ENCODE measurements around the gene C19orf33. TPM values are rescaled to one million over a fixed set of nuclear protein-coding genes. Genes with fewer than 3 reads are reported as not detected.

C19orf33 gene
- total RNA-seq, 6 experiments from 2014 or later = 1.8 TPM; not detected in 5

- Histone ChIP-seq H3K4me3 (peak within 1 kb of the TSS; percentile 63 to 75 (median 64)), H3K27ac (peak within 1 kb of the TSS; percentile 58 to 66 (median 62)), H3K4me1 (peaks cover 0 to 8% (median 0%) of the 10 kb centered on the region in 4 donors), H3K27me3 (no peaks in the 10 kb centered on the region), H3K36me3 (no peaks in the 10 kb centered on the region), H3K9me3 (no peaks in the 10 kb centered on the region)
- intact Hi-C loops (cut with DNase I) = no loop called here
- TF ChIP-seq POLR2A (IDR thresholded peaks at IDR 0.05) = peak; percentile 37
- TF ChIP-seq, protein P1, sequence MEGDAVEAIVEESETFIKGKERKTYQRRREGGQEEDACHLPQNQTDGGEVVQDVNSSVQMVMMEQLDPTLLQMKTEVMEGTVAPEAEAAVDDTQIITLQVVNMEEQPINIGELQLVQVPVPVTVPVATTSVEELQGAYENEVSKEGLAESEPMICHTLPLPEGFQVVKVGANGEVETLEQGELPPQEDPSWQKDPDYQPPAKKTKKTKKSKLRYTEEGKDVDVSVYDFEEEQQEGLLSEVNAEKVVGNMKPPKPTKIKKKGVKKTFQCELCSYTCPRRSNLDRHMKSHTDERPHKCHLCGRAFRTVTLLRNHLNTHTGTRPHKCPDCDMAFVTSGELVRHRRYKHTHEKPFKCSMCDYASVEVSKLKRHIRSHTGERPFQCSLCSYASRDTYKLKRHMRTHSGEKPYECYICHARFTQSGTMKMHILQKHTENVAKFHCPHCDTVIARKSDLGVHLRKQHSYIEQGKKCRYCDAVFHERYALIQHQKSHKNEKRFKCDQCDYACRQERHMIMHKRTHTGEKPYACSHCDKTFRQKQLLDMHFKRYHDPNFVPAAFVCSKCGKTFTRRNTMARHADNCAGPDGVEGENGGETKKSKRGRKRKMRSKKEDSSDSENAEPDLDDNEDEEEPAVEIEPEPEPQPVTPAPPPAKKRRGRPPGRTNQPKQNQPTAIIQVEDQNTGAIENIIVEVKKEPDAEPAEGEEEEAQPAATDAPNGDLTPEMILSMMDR (IDR thresholded peaks at IDR 0.05) = no peak
- DNase-seq (peak; percentile 96 to 98 (median 98)), ATAC-seq (peak; percentile 92 to 95 (median 94))
- WGBS (ENCODE audit: insufficient coverage, low coverage, low lambda C conversion rate, missing lambda C conversion rate) = 2% methylated on average over 22 of the region's 64 CpGs
Measured at GRCh38 chr19:38315657-38316476, 11.8 kb downstream of the C19orf33 start, which contains the start of gene YIF1B. Gene YIF1B (minus strand): TSS chr19:38315947. CDS start chr19:38315917, 30 bp downstream.

GRCh38 chr19:38316477-38317067 is 12.5 kb downstream of the C19orf33 start:
- no peak for ATAC-seq
- Histone ChIP-seq H3K4me3 (peak overlapping the region; percentile 13 to 75 (median 63)), H3K9me3 (no peaks in the 10 kb centered on the region), H3K27ac (peak overlapping the region; percentile 58 to 62 (median 61)), H3K36me3 (no peaks in the 10 kb centered on the region), H3K4me1 (peaks cover 0 to 8% (median 0%) of the 10 kb centered on the region in 4 donors), H3K27me3 (no peaks in the 10 kb centered on the region)
- no peak for TF ChIP-seq POLR2A (IDR thresholded peaks at IDR 0.05)
- intact Hi-C loops (cut with DNase I) = no loop called here
- DNase-seq = no peak
- WGBS (ENCODE audit: insufficient coverage, low coverage, low lambda C conversion rate, missing lambda C conversion rate) = 21% methylated on average over 8 of the region's 8 CpGs

- peak in 3 of 4 donors; percentile 7 to 24 (median 9) for ATAC-seq
- Histone ChIP-seq H3K4me3 (no peak overlapping the region), H3K27me3 (no peaks in the 10 kb centered on the region), H3K27ac (peak overlapping the region; percentile 58 to 62 (median 61)), H3K36me3 (no peaks in the 10 kb centered on the region), H3K4me1 (peaks cover 0 to 8% (median 0%) of the 10 kb centered on the region in 4 donors), H3K9me3 (no peaks in the 10 kb centered on the region)
- intact Hi-C loops (cut with DNase I) = no loop called here
- no peak for DNase-seq
- 41% methylated on average over 11 of the region's 11 CpGs for WGBS (ENCODE audit: insufficient coverage, low coverage, low lambda C conversion rate, missing lambda C conversion rate)
- TF ChIP-seq, protein P1 (IDR thresholded peaks at IDR 0.05) = no peak
- TF ChIP-seq POLR2A (IDR thresholded peaks at IDR 0.05) = no peak
Measured at GRCh38 chr19:38317104-38317612, 13.1 kb downstream of the C19orf33 start.

GRCh38 chr19:38318660-38319059 is 14.6 kb downstream of the C19orf33 start:
- DNase-seq (no peak), ATAC-seq (no peak)
- Histone ChIP-seq H3K27ac (peak overlapping the region in 2 of 3 donors; percentile 70 to 81), H3K36me3 (no peaks in the 10 kb centered on the region), H3K4me1 (peaks cover 0 to 8% (median 0%) of the 10 kb centered on the region in 4 donors), H3K9me3 (no peaks in the 10 kb centered on the region), H3K4me3 (no peak overlapping the region), H3K27me3 (no peaks in the 10 kb centered on the region)
- intact Hi-C loops (cut with DNase I) = no loop called here
- TF ChIP-seq, protein P1 (IDR thresholded peaks at IDR 0.05) = no peak
- no peak for TF ChIP-seq POLR2A (IDR thresholded peaks at IDR 0.05)
- 37% methylated on average over 5 of the region's 6 CpGs for WGBS (ENCODE audit: insufficient coverage, low coverage, low lambda C conversion rate, missing lambda C conversion rate)
